HG02588 (cell line): ENCODE results near the gene ROCK1.
"Not testable (repeated sequence)": the region's sequence is repeated elsewhere in the genome, so short reads cannot be mapped to it uniquely, and the experiment has no call there.

ENCODE experiments used
- ATAC-seq: cut with Tn5 transposase; IDR thresholded peaks from one replicate; pipeline ENCODE4 v1.9.1; 2021; ENCODE audit warnings: mild to moderate bottlenecking, moderate library complexity; ENCODE audit not compliant: unreplicated experiment

The ROCK1 gene

GRCh38 chr18:21056545-21056944 lies 55.1 kb downstream of the ROCK1 start:
- no peak for ATAC-seq

DNA sequence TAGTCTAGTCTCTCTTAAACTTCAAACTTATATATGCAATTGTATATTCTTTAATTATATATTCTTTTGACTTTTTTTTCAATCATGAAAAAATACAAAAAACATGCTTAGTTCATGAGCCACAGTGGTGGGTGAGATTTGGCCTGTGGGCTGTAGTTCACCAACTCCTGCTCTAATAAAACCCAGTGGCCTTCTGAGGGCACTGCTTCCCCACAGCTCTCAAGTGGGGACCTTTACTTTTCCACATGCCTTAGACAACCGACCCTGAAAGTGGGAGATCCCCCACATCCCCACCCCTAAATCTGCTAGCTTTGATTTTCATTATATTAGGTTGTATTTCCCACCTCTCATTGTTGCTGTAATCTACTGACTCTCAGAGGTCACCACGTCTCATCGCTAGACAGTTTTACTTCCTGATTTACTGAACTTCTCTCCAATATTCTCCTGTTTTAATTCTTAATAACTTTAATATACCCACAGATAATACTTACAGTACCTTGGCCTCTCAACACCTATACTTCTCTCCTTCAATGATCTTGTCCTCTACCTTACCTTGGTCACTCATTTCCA lies 57.3 kb downstream of the ROCK1 start:
- ATAC-seq: no peak

- ATAC-seq: no peak
Observed at GRCh38 chr18:21053127-21053526, 58.5 kb downstream of the ROCK1 start.

DNA sequence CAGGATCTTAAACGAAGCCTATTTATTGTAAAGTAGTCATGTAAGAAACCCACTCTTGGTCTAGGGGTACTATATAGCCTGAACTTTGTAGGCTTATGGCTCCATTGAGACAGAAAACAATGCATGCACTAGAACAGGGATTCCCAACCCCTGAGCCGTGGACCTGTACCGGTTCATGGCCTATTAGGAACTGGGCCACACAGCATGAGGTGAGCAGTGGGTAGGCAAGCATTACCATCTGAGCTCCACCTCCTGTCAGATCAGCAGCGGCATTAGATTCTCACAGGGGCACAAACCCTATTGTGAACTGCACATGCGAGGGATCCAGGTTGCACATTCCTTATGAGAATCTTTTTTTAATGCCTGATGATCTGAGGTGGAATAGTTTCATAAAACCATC lies 59.2 kb downstream of the ROCK1 start:
- ATAC-seq: no peak

GRCh38 chr18:21051620-21052019 lies 60.0 kb downstream of the ROCK1 start:
- no peak for ATAC-seq

- no peak for ATAC-seq
Observed at GRCh38 chr18:21049306-21049705, 62.3 kb downstream of the ROCK1 start.

GRCh38 chr18:21047126-21047525 lies 64.5 kb downstream of the ROCK1 start:
- no peak for ATAC-seq

GRCh38 chr18:21040466-21040865 lies 71.1 kb downstream of the ROCK1 start:
- ATAC-seq: no peak

DNA sequence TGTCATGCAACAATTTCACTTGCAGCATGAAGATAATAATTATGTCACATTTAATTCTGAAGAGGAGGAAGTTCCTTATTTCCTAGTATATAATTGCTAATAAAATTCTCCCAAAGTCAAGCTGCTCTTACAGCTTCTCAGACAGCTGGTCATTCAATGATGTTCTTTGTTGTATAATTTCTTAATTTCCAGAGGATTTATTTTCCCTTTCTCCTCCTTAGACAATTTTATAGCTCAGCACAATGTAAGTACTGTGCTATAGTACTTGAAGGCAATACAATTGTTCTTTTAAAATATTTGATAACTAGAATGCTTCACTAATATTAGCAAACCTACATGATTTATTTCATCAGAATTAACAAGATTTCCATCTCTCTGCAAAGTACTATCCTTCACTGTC lies 73.4 kb downstream of the ROCK1 start:
- no peak for ATAC-seq

GRCh38 chr18:21031845-21032244 lies 79.8 kb downstream of the ROCK1 start:
- no peak for ATAC-seq

DNA sequence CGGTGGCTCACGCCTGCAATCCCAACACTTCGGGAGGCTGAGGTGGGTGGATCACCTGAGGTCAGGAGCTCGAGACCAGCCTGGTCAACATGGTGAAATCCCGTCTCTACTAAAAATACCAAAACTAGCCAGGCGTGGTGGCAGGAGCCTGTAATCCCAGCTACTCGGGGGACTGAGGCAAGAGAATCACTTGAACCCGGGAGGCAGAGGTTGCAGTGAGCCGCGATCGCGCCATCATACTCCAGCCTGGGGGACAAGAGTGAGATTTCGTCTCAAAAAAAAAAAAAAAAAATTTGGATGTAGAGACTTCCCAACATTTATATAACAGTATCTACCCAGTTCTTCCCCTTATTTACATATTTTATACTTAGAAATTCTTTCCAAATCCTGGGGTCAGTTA lies 93.4 kb downstream of the ROCK1 start:
- ATAC-seq: not testable (repeated sequence)

DNA sequence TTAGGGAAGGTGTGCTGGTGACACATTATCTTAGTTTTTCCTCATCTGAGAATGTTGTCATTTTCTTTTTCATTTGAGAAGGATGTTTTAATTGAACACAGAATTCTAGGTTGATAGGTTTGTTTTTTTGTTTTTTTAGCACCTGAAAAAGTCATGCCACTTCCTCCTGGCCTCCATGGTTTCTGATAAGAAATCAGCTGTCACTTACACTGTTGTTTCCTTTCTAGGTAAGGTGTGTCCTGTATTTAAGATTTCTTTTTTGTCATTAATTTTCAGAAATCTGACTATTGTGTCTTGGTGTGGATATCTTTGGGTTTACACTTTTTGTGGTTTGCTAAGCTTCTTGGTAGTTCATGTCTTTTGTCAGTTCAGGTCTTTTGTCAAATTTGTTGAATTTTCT lies 99.3 kb downstream of the ROCK1 start:
- no peak for ATAC-seq

GRCh38 chr18:21004726-21005125 lies 106.9 kb downstream of the ROCK1 start:
- ATAC-seq: no peak

GRCh38 chr18:21000667-21001066 lies 110.9 kb downstream of the ROCK1 start:
- ATAC-seq: no peak

- no peak for ATAC-seq
Observed at GRCh38 chr18:20997371-20997770, 114.2 kb downstream of the ROCK1 start.

DNA sequence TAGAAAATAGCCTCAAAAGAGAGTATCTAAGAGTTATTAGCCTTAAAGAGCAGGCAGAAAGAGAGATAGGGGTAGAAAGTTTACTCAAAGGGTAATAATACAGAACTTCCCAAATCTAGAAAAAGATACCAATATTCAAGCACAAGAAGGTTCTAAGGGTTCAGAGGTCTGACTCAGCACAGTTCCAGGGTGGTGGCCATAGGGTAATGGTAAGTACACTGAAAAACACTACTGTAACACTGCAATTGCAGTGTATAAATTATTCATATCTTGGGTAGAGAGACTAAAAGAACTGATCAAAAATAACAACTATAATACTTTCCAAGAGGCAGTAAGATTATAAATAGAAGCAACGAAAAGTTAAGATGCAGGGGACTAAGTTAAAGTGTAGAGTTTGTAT lies 115.2 kb downstream of the ROCK1 start:
- ATAC-seq: no peak

- ATAC-seq: no peak
Observed at GRCh38 chr18:20988726-20989125, 122.9 kb downstream of the ROCK1 start.

GRCh38 chr18:20975077-20975476 lies 136.5 kb downstream of the ROCK1 start:
- no peak for ATAC-seq

DNA sequence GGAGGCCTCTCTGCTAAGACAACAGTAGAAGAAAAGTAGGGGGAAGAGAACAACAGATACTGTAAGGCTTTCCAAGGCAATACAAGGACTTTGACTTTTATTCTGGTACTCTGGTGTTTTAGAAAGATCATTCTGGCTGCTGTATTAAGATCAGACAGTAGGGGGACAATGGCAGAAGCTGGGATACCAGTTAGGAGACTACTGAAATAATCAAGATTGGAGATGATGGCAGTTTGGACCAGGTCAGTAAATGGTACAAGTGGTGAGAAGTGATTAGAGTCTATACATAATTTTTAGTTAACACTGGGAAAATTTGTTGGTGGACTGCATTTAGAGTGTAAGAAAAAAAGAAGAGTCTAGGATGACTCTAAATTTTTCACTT lies 139.7 kb downstream of the ROCK1 start:
- no peak for ATAC-seq

GRCh38 chr18:20966795-20967194 lies 144.8 kb downstream of the ROCK1 start:
- ATAC-seq: no peak

DNA sequence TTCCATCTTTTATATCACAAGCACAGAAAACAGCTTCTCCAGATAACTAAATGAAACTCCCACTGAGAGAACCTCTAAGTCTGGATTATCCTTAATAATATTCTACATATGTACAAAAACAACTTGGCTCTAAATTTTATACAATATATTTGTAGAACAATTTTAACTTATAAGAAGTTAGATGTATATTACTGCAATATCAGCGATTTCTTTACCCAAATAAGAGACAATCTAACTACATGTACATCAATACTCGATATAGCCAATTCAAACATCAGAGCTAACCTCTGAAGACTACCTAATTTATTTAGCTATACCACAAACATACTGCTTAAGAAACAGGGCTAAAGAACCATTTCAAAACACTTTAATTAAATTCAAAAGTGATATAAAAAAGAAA lies 148.6 kb downstream of the ROCK1 start:
- ATAC-seq: no peak

GRCh38 chr18:20960735-20961134 lies 150.9 kb downstream of the ROCK1 start:
- ATAC-seq: no peak

- ATAC-seq: not testable (repeated sequence)
Observed at GRCh38 chr18:20950827-20951226, 160.8 kb downstream of the ROCK1 start.
